HEK293 (cell line): Measurements from ENCODE around the gene LRP6.

Source experiments
- CTCF ChIP-seq: fragments of 450-650 bp; formaldehyde crosslinking; IDR thresholded peaks from 2 replicates; pipeline ENCODE4 v1.5.1; 2016; ENCODE audit warnings: missing biosample characterization, missing genetic modification characterization
- ZNF157 ChIP-seq: fragments of 450-650 bp; formaldehyde crosslinking; IDR thresholded peaks from 2 replicates; pipeline ENCODE4 v1.5.1; 2016; ENCODE audit warnings: missing biosample characterization, missing genetic modification characterization
- ZNF274 ChIP-seq, 2 experiments: fragments of 200-500 bp in 1 of 2; fragments of 450-650 bp in 1 of 2; sonication (Bioruptor generic) in 1 of 2; formaldehyde crosslinking in 1 of 2; IDR thresholded peaks; 2 replicates each; pipeline versions ENCODE4 v1.5.1 to v1.6.1; 2014 to 2016; ENCODE audit warnings: borderline replicate concordance in 1 of 2, inconsistent platforms in 1 of 2, low read length in 1 of 2, missing biosample characterization in 1 of 2, missing genetic modification characterization in 1 of 2
- ZNF747 ChIP-seq: fragments of 450-650 bp; formaldehyde crosslinking; IDR thresholded peaks from 2 replicates; pipeline ENCODE4 v1.5.1; 2016; ENCODE audit warnings: missing biosample characterization, missing genetic modification characterization
- TF ChIP-seq, protein P1 (sequence below): fragments of 450-650 bp; formaldehyde crosslinking; IDR thresholded peaks from 2 replicates; pipeline ENCODE4 v1.5.1; 2016; ENCODE audit warnings: missing biosample characterization, missing genetic modification characterization

- TF ChIP-seq, protein P1, sequence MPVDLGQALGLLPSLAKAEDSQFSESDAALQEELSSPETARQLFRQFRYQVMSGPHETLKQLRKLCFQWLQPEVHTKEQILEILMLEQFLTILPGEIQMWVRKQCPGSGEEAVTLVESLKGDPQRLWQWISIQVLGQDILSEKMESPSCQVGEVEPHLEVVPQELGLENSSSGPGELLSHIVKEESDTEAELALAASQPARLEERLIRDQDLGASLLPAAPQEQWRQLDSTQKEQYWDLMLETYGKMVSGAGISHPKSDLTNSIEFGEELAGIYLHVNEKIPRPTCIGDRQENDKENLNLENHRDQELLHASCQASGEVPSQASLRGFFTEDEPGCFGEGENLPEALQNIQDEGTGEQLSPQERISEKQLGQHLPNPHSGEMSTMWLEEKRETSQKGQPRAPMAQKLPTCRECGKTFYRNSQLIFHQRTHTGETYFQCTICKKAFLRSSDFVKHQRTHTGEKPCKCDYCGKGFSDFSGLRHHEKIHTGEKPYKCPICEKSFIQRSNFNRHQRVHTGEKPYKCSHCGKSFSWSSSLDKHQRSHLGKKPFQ (tag by site-specific recombination) = no peak
- TF ChIP-seq ZNF157 (tag by site-specific recombination) (no peak), CTCF (tag by site-specific recombination) (no peak), ZNF274 (IDR thresholded peaks at IDR 0.05; ENCODE audit: low read length) (no peak), ZNF274 (tag by site-specific recombination; IDR thresholded peaks at IDR 0.05; ENCODE audit: borderline replicate concordance) (no peak), ZNF747 (tag by site-specific recombination) (no peak)
Observed at GRCh38 chr12:12088761-12089160, 178.1 kb downstream of the LRP6 start.
